Small intestine (tissue), 7 donors: Measurements from ENCODE around the gene SSTR5. TPM values are rescaled to one million over a fixed set of nuclear protein-coding genes. Genes with fewer than 3 reads are reported as not detected.
"Not testable (repeated sequence)": the region's sequence is repeated elsewhere in the genome, so short reads cannot be mapped to it uniquely, and the experiment has no call there.

ENCODE experiments used
- DNase-seq, 2 donors: peaks; one replicate each; pipeline versions ENCODE4 v3.0.0 to v3.0.0-alpha.2; 2013
- FAIRE-seq: peaks from 2 replicates; lab custom pipeline; 2012; peaks lifted over from hg19 to GRCh38; lab: Jason Lieb, UNC
- H3K27ac ChIP-seq, 3 donors: one replicate each; pipeline ENCODE4 v1.5.1; 2013; ENCODE audit warnings: low read length in 2 of 3, mild to moderate bottlenecking in 2 of 3, control low read depth in 1 of 3, inconsistent platforms in 1 of 3, low read depth in 1 of 3, moderate library complexity in 1 of 3
- H3K27me3 ChIP-seq, 3 donors: one replicate each; pipeline ENCODE4 v1.6.1; 2013; ENCODE audit warnings: low read length in 3 of 3, inconsistent platforms in 1 of 3; ENCODE audit not compliant: control insufficient read depth in 3 of 3, insufficient read depth in 3 of 3
- H3K36me3 ChIP-seq, 3 donors: one replicate each; pipeline ENCODE4 v1.6.1; 2013; ENCODE audit warnings: low read length in 3 of 3, inconsistent platforms in 1 of 3, low read depth in 1 of 3, mild to moderate bottlenecking in 1 of 3, moderate library complexity in 1 of 3; ENCODE audit not compliant: control insufficient read depth in 3 of 3, insufficient read depth in 2 of 3
- H3K4me1 ChIP-seq, 3 donors: one replicate each; pipeline ENCODE4 v1.6.1; 2013; ENCODE audit warnings: low read length in 2 of 3, inconsistent platforms in 1 of 3, low read depth in 1 of 3, mild to moderate bottlenecking in 1 of 3, moderate library complexity in 1 of 3; ENCODE audit not compliant: control insufficient read depth in 3 of 3, insufficient read depth in 2 of 3
- H3K4me3 ChIP-seq, 3 donors: one replicate each; pipeline ENCODE4 v1.5.1; 2013; ENCODE audit warnings: low read length in 3 of 3, control low read depth in 1 of 3, inconsistent platforms in 1 of 3, low read depth in 1 of 3, mild to moderate bottlenecking in 1 of 3, moderate library complexity in 1 of 3
- H3K9me3 ChIP-seq, 2 donors: one replicate each; pipeline ENCODE4 v1.6.1; 2013; ENCODE audit warnings: low read depth in 1 of 2, low read length in 1 of 2; ENCODE audit not compliant: control insufficient read depth in 2 of 2, insufficient read depth in 1 of 2
- WGBS, 3 donors: extraction: QIAGEN DNeasy Blood & Tissue Kit; methylation state at CpG; one replicate each; pipeline ENCODE4 v1.1.7; 2013; 5-methylcytosine and 5-hydroxymethylcytosine counted together
- polyA plus RNA-seq, 4 donors: library from polyadenylated mRNA; stranded (reverse) in 3 of 4; unstranded in 1 of 4; fragments of 200-250 nt in 3 of 4; fragments of 120-200 nt in 1 of 4; gene quantifications; one replicate each; pipeline versions ENCODE4 v1.2.1 to v1.2.3, GENCODE V29; 2013
- donor health status: healthy with polysubstance abuse.
- donor health status: control.
- donor health status: control.
- donor health status: Bipolar disorder and iron deficiency.
- donor health status: healthy.

SSTR5 gene
- polyA plus RNA-seq, 4 donors, result 0.24 to 0.87 TPM; not detected in 2

DNA sequence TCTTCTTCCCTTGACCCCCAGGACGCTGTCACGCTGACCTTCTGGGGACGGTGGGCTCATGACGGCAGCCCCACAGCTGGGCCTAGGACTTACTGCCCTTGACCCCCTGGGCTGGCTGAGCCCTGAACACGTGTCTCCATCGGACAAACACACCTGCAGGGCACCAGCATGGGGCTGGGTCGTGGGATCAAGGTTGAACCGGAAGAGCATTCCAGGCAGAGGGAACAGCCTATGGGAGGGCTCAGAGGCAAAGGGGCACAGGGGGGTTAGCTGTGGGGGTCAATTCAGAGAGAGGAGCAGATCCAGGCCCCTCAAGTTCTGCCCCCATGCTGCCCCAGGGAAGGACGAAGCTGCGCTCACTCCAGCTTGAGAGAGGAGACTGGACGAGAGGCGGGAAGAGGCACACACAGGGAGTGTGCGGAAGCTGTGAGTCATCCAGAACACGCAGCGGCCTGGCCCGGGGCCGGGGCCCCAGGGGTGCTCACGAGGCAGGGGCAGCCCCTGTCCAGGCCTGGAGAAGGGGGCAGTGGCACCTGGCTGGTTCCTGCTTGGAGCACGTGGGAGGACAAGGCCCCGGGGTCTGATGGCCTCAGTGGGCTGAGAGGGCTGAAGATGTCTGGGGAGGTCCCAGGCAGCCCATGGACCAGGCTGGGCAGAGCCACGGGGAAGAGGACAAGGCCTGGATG, 9.9 kb downstream of the SSTR5 start:
- 48 to 61% (median 55%) methylated on average over 21 of the region's 21 CpGs for WGBS, 3 donors
- FAIRE-seq, result no peak

DNA sequence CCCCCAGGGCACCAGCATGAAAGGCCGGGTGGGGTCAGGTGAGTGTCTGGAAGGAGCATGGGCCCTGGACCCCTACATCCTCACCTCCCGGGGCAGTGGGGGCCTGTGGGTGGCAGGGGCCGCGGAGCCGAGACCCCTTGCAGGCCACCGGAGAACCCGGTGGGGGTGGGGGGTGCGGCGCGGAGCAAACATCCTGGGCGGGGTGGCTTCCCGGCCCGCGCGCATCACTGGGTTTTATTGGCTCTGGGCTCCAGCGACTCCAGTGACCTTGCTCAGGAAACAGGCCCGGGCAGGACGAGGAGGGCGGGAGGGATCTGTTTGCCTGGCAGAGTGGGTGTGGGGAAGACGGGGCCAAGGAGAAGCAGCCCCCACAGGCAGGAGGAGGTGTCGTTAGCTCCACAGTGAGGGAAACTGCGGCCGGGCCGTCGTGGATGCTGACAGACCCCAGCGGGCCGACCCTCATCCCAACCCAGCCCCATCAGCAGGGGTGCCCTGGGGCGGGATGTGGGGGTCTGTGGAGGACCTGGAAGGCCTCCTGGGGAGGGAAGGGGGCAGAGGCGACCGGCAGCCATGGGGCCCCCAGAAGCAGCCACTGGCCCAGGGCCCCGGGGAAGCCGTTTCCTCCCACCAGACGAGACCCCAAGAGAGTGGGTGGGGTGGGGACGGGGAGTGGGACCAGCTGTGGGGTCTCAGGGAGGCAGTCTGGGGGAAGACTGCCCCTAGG, 10.6 kb downstream of the SSTR5 start:
- Histone ChIP-seq H3K4me3 (no peak overlapping the region), H3K27me3 (peaks cover 2 to 9% (median 7%) of the 10 kb centered on the region in 3 donors), H3K36me3 (no peaks in the 10 kb centered on the region), H3K27ac (no peak overlapping the region), H3K4me1 (peaks cover 0 to 7% (median 0%) of the 10 kb centered on the region in 3 donors), H3K9me3 (peaks cover 0 to 30% of the 10 kb centered on the region in 2 donors)
- WGBS, 3 donors, result 48 to 51% (median 49%) methylated on average over 33 to 34 of the region's 34 CpGs
- no peak for FAIRE-seq
- no peak for DNase-seq

More for the DNA sequence above, 9.9 kb downstream of the SSTR5 start:
- H3K4me1 ChIP-seq, result peaks cover 0 to 9% (median 0%) of the 10 kb centered on the region in 3 donors
- no peak overlapping the region for H3K27ac ChIP-seq
- no peak for DNase-seq
- H3K27me3 ChIP-seq, result peaks cover 2 to 9% (median 7%) of the 10 kb centered on the region in 3 donors
- peaks cover 0 to 30% of the 10 kb centered on the region in 2 donors for H3K9me3 ChIP-seq
- H3K4me3 ChIP-seq, result no peak overlapping the region
- no peaks in the 10 kb centered on the region for H3K36me3 ChIP-seq

DNA sequence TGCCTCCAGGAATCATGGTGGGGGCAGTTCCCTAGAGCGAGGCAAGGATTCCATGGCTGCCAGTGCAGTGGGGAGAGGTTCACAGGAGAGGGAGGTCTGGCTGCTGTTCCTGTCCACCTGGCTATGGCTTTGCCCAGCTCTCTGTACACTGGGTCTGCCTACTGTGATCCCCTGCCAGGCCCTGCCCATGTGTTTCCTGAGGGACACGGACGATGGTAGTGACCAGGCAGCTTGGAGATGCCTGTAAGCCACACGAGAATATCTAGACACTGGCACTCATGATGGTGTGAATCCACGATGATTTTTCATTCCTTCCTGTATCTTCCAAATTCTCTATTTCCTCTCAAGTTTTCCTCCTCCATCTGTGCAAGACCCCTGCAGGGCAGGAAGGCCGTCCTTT, 12.4 kb downstream of the SSTR5 start:
- no peak for FAIRE-seq
- H3K27me3 ChIP-seq, result peaks cover 2 to 12% (median 7%) of the 10 kb centered on the region in 3 donors
- 87 to 90% (median 89%) methylated on average over 6 of the region's 6 CpGs for WGBS, 3 donors

DNA sequence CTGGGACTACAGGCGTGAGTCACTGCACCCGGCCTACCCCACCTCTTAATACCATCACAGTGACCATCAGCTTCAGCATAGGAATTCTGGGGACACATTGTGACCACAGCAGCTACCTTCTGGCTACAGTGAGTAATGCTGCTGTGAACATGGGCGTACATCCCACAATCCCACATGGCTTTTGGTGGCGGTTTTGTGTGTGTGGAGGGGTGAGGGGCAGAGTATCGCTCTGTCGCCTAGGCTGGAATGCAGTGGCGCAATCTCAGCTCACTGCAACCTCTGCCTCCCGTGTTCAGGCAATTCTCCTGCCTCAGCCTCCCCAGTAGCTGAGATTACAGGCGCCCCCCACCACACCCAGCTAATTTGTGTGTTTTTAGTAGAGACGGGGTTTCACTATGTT, 13.9 kb downstream of the SSTR5 start:
- not testable (repeated sequence) for FAIRE-seq

More for the DNA sequence above, 12.4 kb downstream of the SSTR5 start:
- Histone ChIP-seq H3K4me1 (peaks cover 0 to 16% (median 0%) of the 10 kb centered on the region in 3 donors), H3K9me3 (peaks cover 0 to 30% of the 10 kb centered on the region in 2 donors), H3K36me3 (no peaks in the 10 kb centered on the region), H3K27ac (no peak overlapping the region), H3K4me3 (no peak overlapping the region)
- no peak for DNase-seq

DNA sequence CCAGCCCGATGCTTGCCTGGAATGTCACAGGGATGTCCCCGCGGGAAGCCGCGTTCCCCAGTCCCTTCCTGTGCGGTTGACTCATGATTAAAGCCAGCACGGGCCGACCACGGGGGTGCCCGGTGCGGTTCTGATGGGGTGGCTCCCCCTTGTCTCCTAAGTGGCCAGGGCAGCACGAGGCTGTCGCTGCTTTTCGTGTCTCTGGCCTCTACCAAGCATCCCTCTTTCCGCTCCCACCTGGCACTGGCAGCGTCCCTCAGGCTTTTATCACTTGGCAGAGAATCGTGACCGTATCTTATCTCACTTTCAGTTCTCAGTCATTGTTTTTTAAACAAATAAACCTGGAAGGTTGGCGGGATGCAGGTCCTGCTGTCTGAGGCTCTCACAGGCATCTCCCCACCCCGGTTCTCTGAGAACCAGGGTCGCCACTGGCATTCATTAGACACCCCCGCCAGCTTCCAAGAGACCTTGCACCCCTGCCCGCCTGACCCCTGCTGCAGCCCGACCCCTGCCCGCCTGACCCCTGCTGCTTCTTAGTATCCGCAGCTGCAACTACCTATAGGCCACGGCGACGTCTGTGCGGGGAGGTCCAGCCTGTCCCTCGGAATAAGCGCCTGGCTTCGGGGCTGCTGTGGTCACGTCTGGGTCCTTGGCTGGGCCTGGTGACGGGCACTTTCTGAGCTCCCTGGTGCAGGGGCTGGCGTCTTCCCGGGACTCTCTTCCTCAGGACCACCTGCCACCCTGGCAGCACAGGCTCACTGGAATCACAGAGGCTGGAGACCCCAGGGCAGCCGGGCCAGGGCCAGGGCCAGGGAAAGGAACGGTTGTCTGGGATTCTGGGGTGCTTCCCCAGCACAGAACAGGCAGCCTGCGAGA, 16.0 kb downstream of the SSTR5 start:
- FAIRE-seq (no peak), DNase-seq (peak; percentile 33 to 54)
- Histone ChIP-seq H3K27ac (peak overlapping the region in 1 of 3 donors; percentile 97), H3K9me3 (peaks cover 0 to 30% of the 10 kb centered on the region in 2 donors), H3K36me3 (no peaks in the 10 kb centered on the region), H3K4me1 (peaks cover 0 to 28% (median 0%) of the 10 kb centered on the region in 3 donors), H3K4me3 (no peak overlapping the region), H3K27me3 (peaks cover 0 to 7% (median 5%) of the 10 kb centered on the region in 3 donors)
- 15 to 61% (median 32%) methylated on average over 39 to 40 of the region's 40 CpGs for WGBS, 3 donors

More for the DNA sequence above, 13.9 kb downstream of the SSTR5 start:
- peaks cover 0 to 11% (median 9%) of the 10 kb centered on the region in 3 donors for H3K27me3 ChIP-seq
- H3K4me1 ChIP-seq, result peaks cover 0 to 25% (median 0%) of the 10 kb centered on the region in 3 donors
- DNase-seq, H3K36me3 ChIP-seq, H3K4me3 ChIP-seq, H3K27ac ChIP-seq: not testable (repeated sequence)
- WGBS, 3 donors, result 78 to 92% (median 89%) methylated on average over 10 of the region's 10 CpGs
- peaks cover 0 to 30% of the 10 kb centered on the region in 2 donors for H3K9me3 ChIP-seq

DNA sequence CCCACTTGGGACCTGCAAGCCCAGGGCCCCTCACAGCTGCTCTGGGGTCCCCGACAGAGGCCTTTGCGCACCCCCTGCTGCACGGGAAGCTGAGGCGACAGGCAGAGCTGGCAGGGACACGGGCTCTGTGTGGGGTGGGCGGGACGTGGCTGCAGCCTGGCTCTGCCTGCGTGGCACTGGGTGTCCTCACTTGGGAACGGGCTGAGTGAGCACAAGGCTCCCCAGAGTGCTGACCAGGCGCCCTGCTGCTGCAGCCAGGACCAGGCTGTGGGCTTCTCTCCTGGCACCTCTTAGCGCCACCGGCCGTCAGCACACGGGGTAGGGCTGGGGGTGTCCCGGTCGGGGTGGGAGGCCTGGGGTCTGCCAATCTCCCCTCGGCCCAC, 16.9 kb downstream of the SSTR5 start:
- WGBS, 3 donors, result 18 to 53% (median 24%) methylated on average over 16 to 17 of the region's 17 CpGs
- FAIRE-seq (no peak), DNase-seq (no peak)
- no peaks in the 10 kb centered on the region for H3K36me3 ChIP-seq
- peaks cover 5 to 7% (median 5%) of the 10 kb centered on the region in 3 donors for H3K27me3 ChIP-seq
- peak overlapping the region in 2 of 3 donors; percentile 31 to 85 for H3K4me3 ChIP-seq
- peak overlapping the region in 2 of 3 donors; percentile 72 to 97 for H3K27ac ChIP-seq
- H3K4me1 ChIP-seq, result peaks cover 0 to 28% (median 0%) of the 10 kb centered on the region in 3 donors
- H3K9me3 ChIP-seq, result peaks cover 0 to 22% of the 10 kb centered on the region in 2 donors

DNA sequence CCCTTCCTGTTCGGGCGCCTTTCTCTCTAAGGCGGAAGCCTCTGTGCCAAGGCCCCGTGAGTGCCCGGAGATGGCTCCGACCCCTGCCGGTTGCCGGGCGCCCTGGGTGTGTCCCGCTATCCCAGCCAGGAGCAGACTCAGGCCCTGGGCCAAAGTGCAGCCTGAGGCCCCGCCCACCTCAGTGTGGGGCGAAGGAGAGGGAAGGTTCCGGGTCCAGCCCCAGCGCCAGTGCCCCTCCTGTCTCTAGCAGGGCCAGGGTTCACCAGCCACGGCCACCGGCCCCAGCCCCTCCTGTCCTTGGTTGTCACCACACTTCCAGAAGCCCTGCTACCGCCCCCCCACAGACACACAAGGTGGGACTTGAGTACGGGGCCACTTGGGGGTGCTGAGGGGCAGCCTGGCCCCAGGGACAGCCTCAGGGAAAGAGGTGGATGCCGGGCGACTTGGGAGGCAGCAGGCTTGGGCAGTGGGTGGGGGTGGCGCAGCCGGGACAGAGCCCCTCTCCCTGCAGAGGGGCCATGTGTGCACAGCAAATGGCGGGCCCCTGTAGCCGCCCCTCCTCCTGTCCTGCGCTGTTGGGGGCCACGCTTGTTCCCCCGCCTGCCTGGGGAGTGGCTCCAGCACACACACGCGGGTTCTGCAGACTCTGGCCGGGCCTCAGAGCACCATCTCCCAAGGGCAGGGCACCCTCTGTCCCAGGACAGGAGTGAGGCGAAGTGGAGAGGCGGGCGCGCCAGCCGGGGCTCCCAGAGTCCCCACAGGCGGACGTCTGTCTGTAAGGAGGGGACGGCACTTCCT, 17.5 kb downstream of the SSTR5 start:
- H3K9me3 ChIP-seq, result peaks cover 0 to 16% of the 10 kb centered on the region in 2 donors
- H3K36me3 ChIP-seq, result no peaks in the 10 kb centered on the region
- H3K4me3 ChIP-seq, result peak overlapping the region in 2 of 3 donors; percentile 70 to 85
- WGBS, 3 donors, result 6 to 20% (median 17%) methylated on average over 24 to 38 of the region's 38 CpGs
- peak overlapping the region; percentile 26 to 97 (median 89) for H3K27ac ChIP-seq
- no peak for FAIRE-seq
- peaks cover 0 to 28% (median 0%) of the 10 kb centered on the region in 3 donors for H3K4me1 ChIP-seq
- peaks cover 3 to 7% (median 5%) of the 10 kb centered on the region in 3 donors for H3K27me3 ChIP-seq
- peak; percentile 96 to 97 for DNase-seq
